Spleen (tissue), 7 donors: ENCODE measurements around the gene EVI5.

Source experiments
- POLR2A ChIP-seq, 3 donors: fragments of 450-650 bp; IDR thresholded peaks; one replicate each; pipeline ENCODE4 v1.5.1; 2017; ENCODE audit warnings: antibody characterized with exemption in 3 of 3, mild to moderate bottlenecking in 1 of 3
- POLR2AphosphoS5 ChIP-seq, 3 donors: sonication (generic); formaldehyde crosslinking; IDR thresholded peaks; one replicate each; pipeline ENCODE4 v1.5.1; 2017; ENCODE audit warnings: antibody characterized with exemption in 3 of 3
- TF ChIP-seq, protein P1 (sequence below), 11 experiments: fragments of 200-600 bp in 7 of 11; fragments of 450-650 bp in 4 of 11; sonication (generic) in 4 of 11; IDR thresholded peaks in 8 of 11; conservative IDR thresholded peaks in 3 of 11; 1 replicate in 7 of 11; 2 replicates in 4 of 11; pipeline versions ENCODE4 v1.4.0 to v1.8.0; 2016 to 2021; ENCODE audit warnings: antibody characterized with exemption in 11 of 11, inconsistent platforms in 4 of 11, mild to moderate bottlenecking in 1 of 11
- donor health status: DM: no; HTN: no; CAD: no; lungs with moderate emphysema.
- donor health status: DM: no; HTN: no; CAD: no.
- donor health status: DM: no; HTN: no; CAD: no.

DNA sequence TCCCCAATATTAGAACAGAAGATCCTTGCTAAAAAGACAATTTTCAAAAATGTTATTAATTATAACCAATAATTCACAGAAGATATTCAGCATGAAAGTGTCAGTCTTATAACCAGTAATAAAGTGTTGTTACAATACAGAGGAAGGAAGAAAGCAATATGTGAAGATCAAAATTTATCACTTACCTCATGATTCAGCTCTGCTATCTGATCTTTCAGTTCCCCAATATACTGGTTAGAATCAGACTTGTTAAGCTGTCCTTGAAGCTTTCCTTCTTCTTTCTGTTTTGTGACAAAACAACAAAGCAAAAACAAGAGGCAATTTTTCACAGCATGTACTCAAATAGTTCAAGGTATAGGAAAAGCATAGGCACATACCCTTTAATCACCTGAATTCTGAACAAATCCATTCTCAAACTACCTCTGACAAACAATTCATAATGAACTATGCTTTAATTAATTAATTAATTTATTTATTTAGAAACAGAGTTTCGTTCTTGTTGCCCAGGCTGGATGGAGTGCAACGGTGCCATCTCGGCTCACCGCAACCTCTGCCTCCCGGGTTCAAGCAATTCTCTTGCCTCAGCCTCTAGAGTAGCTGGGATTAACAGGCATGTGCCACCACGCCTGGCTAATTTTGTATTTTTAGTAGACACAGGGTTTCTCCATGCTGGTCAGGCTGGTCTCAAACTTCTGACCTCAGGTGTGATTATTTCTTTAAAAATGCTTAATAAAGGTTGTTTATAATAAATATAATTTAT is 221.3 kb downstream of the EVI5 start:
- TF ChIP-seq, protein P1, sequence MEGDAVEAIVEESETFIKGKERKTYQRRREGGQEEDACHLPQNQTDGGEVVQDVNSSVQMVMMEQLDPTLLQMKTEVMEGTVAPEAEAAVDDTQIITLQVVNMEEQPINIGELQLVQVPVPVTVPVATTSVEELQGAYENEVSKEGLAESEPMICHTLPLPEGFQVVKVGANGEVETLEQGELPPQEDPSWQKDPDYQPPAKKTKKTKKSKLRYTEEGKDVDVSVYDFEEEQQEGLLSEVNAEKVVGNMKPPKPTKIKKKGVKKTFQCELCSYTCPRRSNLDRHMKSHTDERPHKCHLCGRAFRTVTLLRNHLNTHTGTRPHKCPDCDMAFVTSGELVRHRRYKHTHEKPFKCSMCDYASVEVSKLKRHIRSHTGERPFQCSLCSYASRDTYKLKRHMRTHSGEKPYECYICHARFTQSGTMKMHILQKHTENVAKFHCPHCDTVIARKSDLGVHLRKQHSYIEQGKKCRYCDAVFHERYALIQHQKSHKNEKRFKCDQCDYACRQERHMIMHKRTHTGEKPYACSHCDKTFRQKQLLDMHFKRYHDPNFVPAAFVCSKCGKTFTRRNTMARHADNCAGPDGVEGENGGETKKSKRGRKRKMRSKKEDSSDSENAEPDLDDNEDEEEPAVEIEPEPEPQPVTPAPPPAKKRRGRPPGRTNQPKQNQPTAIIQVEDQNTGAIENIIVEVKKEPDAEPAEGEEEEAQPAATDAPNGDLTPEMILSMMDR (IDR thresholded peaks at IDR 0.05 in 8 of 11, conservative IDR thresholded peaks at IDR 0.05 in 3 of 11) = no peak
- TF ChIP-seq POLR2A (IDR thresholded peaks at IDR 0.05) = no peak
- TF ChIP-seq POLR2AphosphoS5 (IDR thresholded peaks at IDR 0.05) = no peak
